Activated gamma-delta T cell (primary cell): ENCODE data around the gene ZC3H7A.
"Not testable (repeated sequence)": the region's sequence is repeated elsewhere in the genome, so short reads cannot be mapped to it uniquely, and the experiment has no call there.

Source experiments
- DNase-seq: peaks from one replicate; lab custom pipeline; 2025; lab: John Stamatoyannopoulos, UW

Gene ZC3H7A

DNA sequence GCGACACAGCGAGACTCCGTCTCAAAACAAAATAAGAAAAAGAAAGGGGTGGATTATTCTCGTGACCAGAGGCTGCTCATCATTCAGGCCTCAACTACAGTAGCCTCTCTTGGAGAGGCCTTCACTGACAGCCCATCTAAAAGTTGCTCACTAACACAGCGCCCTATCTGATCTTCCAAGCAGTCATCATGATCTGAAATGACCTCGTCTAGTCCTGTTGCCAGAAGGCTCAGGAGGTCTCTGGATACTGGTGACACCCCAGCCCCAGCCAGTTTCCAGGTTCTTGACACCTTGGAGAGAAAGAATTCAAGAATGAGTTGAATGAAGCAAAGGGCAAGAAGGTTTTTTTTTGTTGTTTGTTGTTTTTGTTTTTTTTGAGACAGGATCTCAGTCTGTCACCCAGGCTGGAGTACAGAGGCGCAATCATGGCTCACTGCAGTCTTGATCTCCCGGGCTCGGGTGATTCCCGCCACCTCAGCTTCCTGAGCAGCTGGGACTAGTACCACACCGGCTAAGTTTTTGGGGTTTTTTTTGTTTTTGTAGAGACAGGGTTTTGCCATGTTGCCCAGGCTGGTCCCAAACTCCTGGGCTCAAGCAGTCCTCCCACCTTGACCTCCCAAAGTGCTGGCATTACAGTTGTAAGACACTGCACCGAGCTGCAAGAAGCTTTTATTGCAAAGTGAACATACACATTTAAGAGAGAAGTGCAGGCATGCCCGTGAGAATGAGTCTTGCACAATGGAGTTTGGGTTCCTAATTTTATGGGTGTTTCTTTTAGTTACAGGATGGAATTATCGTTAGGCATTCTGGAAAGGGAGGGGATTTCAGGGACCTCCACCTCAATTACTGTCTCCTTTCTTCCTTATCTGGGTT is 2.7 kb upstream of the ZC3H7A start:
- no peak for DNase-seq

DNA sequence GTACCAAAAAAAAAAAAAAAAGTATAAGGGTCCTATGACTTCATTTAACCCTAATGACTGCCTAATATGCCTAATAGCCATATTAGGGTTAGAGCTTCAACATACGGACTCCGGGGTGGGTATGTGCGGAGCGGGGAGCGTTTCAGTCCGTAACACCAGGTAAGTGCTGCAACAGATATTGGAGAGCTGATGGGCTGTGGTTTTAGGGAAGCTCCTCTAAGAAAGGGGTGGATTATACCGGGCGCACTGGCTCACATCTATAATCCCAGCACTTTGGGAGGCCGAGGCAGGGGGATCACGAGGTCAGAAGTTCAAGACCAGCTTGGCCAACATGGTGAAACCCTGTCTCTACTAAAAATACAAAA is 1.9 kb upstream of the ZC3H7A start:
- DNase-seq: no peak

DNA sequence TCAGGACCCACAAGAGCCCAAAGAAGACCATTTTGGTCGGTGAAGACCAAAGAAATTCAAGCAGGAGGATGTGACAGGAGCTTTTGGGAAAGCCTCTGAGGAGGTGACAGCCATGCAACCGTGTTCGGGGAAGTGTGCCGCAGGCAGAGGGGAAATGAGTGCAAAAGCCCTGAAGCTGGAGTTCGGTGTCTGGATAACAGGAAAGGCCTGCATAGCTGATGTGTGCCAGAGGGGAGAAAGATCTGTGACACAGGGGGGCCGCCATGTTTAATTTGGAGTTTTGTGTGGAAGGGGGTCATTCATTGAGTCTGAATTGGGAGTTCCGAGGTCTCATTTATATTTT is 870 bp upstream of the ZC3H7A start:
- no peak for DNase-seq

GRCh38 chr16:11796227-11797165 is 562 bp downstream of the ZC3H7A start:
- DNase-seq: no peak

DNA sequence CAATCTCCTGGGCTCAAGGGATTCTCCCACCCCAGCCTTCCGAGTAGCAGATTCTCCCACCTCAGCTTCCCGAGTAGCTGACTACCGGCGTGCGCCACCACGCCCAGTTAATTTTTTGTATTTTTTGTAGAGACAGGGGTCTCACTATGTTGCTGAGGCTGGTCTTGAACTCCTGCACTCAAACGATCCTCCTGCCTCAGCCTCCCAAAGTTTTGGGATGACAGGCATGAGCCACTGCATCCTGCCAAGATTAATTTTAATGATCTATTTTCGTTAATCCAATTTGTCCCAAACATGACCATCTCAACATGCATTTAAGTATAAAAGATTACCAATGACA is 1.2 kb downstream of the ZC3H7A start:
- DNase-seq: no peak

DNA sequence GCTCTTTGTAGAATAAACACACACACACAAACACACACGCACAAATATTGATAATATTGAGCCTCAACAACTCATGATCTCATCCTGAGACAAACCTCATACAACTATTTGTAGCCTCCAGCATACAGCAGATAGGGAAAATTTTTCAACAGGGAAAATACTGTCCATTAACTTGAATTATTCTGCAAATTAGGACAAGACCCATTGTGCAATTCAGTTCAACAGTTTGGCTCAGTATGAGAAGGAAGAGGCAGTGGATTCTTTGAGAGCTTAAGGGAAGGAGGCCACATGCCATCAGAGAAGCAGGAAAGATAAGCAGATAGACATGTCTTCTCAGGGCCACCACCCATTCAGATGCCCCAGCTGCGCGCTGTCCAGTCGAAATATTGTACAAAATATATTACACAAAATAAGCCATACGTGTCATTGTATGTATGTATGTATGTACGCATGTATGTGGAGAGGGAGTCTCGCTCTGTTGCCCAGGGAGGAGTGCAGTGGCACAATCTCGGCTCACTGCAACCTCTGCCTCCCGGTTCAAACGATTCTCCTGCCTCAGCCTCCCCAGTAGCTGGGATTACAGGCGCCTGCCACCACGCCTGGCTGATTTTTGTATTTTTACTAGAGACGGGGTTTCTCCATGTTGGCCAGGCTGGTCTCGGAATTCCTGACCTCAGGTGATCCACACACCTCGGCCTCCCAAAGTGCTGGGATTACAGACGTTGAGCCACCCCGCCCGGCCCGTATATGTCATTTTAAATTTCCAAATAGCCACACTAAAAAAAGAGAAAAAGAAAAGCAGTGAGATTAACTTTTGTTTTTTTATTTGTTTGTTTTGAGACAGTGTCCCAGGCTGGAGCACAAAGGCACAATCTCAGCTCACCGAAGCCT is 1.8 kb downstream of the ZC3H7A start:
- DNase-seq: no peak

- no peak for DNase-seq
These were observed 2.6 kb downstream of the ZC3H7A start for GRCh38 chr16:11794447-11794846.

GRCh38 chr16:11793840-11794239 is 3.2 kb downstream of the ZC3H7A start:
- DNase-seq: no peak

DNA sequence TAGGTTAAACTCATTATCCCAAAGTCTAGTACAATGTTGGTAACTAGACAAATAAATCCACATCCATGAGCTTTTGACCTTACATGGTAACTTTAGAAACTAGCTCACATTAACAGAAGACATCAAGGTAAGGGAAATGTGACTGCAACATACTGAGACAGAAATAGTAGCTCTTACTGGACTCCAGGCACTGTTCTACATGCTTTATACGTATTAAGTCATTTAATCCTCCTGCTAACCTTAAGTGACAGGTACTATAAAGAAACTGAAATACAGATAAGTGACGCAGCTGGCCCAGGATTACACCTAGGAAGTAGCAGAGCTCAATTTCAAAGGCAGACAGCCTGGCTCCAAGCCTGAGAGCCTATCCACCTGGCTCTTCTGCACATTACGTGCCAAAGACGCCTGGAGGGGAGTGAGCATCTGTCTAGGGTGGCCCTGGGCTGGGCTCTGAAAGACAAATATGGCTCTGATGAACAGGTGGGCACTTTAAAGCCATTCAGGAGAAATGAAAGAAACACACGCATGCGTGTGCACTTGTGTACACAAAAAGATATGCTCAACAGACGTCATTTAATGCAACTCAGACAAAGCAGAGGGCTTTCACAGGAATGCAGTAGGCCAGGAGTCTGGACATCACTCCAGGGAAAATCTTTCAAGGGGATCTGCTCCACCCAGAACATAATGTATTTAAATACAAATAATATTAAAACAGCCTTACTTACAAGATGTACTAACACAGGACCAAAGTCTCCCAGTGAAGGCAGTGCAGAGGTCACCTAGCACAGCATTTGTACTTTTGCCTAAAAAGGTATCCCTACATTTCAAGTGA is 4.4 kb downstream of the ZC3H7A start:
- no peak for DNase-seq

DNA sequence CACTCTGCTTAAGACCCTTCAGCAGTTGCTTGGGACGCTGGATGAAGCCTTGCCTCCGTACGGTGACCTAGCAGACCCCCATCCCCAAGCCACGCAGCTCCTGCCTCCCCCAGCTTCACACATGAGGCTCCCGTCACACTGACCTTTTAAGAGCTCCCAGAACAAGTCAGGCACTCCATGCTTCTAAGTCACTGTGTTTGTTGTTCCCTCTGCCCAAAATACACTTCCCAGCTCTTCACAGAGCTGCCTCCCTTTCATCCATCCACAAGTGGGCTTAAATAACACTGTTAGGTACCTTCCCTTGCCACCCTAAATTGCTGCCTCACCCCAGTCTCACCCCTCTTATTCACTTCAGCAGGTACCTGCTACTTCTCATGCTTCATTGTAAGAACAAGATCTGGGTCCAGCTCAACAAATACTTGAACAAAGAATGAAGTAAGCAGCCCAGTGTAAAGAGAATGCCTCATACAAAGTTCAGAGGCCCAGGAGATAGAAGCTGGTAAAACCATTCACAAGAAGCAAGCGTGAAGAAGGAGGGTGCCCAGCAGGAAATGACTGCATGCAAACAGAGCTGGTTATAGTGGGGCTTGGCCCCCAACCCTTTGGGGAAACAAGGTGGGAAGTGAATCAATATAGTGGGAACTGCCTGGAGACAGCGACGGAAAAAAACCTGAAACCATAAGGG is 5.8 kb downstream of the ZC3H7A start:
- no peak for DNase-seq

DNA sequence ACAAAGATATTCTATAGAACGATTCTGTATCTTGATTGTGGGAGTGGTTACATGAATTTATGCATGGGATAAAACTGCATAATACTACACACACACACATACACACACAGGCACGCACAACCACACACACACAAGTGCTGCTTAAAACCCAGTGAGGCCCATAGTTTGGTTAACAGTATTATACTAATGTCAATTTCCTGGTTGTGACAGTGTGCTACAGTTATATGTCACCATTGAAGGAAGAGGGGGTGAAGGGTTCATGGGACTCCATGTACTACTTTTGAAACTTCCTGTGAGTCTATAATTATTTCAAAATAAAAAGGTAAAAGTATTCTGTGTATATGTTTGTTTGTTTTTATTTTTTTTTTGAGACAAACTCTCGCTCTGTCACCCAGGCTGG is 8.1 kb downstream of the ZC3H7A start:
- DNase-seq: no peak

DNA sequence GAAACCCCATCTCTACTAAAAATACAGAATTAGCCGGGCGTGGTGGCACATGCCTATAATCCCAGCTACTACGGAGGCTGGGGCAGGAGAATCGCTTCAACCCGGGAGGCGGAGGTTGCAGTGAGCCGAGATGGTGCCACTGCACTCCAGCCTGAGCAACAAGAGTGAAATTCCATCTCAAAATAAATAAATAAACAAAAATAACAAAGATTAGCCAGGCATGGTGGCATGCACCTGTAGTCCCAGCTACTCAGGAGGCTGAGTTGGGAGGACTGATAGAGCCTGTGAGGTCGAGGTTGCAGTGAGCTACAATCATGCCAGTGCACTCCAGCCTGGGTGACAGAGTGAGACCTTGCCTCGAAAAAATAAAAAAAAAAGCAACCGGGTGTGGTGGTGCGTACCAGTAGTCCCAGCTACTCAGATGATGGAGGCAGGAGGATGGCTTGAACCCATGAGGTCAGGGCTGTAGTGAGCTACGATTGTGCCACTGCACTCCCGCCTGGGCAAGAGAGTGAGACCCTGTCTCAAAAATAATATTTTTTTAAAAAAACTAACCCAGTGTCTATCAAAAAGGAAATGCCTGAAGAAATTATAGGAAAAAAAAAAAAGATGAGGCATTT is 12.0 kb downstream of the ZC3H7A start:
- not testable (repeated sequence) for DNase-seq

DNA sequence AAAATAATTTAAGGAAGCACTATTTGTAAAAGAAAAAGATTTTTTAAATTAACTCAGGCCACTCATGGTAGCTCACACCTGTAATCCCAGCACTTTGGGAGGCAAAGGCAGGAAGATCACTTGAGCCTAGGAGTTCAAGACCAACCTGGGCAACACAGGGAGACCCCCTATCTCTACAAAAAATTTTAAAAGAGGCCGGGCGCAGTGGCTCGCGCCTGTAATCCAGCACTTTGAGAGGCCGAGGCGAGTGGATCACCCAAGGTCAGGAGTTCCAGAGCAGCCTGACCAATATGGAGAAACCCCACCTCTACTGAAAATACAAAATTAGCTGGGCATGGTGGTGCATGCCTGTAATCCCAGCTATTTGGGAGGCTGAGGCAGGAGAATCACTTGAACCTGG is 12.7 kb downstream of the ZC3H7A start:
- DNase-seq: not testable (repeated sequence)

GRCh38 chr16:11784038-11784369 is 13.1 kb downstream of the ZC3H7A start:
- no peak for DNase-seq

GRCh38 chr16:11783319-11784037 is 13.6 kb downstream of the ZC3H7A start:
- no peak for DNase-seq

GRCh38 chr16:11781773-11782172 is 15.3 kb downstream of the ZC3H7A start:
- DNase-seq: no peak

GRCh38 chr16:11780991-11781680 is 15.9 kb downstream of the ZC3H7A start:
- DNase-seq: no peak

- no peak for DNase-seq
These were observed 18.0 kb downstream of the ZC3H7A start for GRCh38 chr16:11779074-11779473.

DNA sequence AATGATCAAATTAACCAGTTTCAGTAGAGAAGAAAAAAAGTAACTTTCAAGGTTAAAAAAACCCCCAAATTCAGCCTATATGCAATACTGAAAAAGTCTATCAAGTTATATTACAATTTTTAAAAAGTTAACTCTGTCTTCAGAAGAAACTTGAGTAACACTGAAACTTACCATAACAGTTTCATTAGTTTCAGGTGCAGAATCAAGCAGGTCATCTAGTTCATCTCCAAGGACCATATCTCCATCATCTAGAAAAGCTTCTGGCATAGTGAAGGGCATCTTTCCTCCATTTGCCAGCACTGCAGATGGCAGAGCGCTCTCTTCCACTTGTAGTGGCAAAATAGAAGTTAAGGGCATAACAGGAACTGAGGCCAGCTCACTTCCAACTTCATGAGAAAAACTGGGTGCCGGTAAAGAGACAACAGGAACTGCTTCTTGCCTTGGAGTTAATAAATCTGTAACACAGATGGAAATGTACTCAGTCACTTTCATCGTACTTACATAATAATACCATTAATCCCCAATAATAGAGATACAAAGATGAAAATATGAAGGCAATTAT is 22.9 kb downstream of the ZC3H7A start:
- DNase-seq: no peak
